PC-3 (cell line): Measurements from ENCODE around the gene LOXHD1.

ENCODE experiments used
- CTCF ChIP-seq: fragments of 300-600 bp; sonication (generic); conservative IDR thresholded peaks from 2 replicates; pipeline ENCODE4 v1.5.1; 2017; ENCODE audit warnings: antibody characterized with exemption, low read depth, mild to moderate bottlenecking, low read length
- EZH2 ChIP-seq: fragments of 300-600 bp; sonication (generic); IDR thresholded peaks from one replicate; pipeline ENCODE4 v1.6.1; 2017; ENCODE audit warnings: antibody characterized with exemption, mild to moderate bottlenecking, low read length; ENCODE audit not compliant: unreplicated experiment

GRCh38 chr18:46431522-46432171 lies 225.4 kb downstream of the LOXHD1 start:
- TF ChIP-seq CTCF: no peak
- TF ChIP-seq EZH2: no peak
